Amygdala (tissue), 56 donors: ENCODE results near the gene VTA1.

ENCODE experiments used
- DNase-seq, 56 donors: peaks; one replicate each; lab custom pipeline; 2025; lab: John Stamatoyannopoulos, UW

The VTA1 gene

GRCh38 chr6:142258757-142259156 lies 111.7 kb downstream of the VTA1 start:
- DNase-seq: no peak

- no peak for DNase-seq
Observed at GRCh38 chr6:142260748-142261147, 113.7 kb downstream of the VTA1 start.

- DNase-seq: no peak
Observed at GRCh38 chr6:142262231-142262630, 115.2 kb downstream of the VTA1 start.

- no peak for DNase-seq
Observed at GRCh38 chr6:142265476-142265875, 118.4 kb downstream of the VTA1 start.

GRCh38 chr6:142266060-142266459 lies 119.0 kb downstream of the VTA1 start:
- DNase-seq: no peak

GRCh38 chr6:142271476-142271875 lies 124.4 kb downstream of the VTA1 start:
- DNase-seq: no peak
